ENCODE measurements around the gene ANKRD36C.
"Not testable (repeated sequence)": the region's sequence is repeated elsewhere in the genome, so short reads cannot be mapped to it uniquely, and the experiment has no call there.

ANKRD36C gene

GRCh38 chr2:95992520-95993272 is 1.1 kb upstream of the ANKRD36C start:
- peak; percentile 97 for FAIRE-seq

GRCh38 chr2:95992102-95992501 is 478 bp upstream of the ANKRD36C start:
- not testable (repeated sequence) for FAIRE-seq

- not testable (repeated sequence) for FAIRE-seq
Observed at GRCh38 chr2:95990884-95991283, 740 bp downstream of the ANKRD36C start.

DNA sequence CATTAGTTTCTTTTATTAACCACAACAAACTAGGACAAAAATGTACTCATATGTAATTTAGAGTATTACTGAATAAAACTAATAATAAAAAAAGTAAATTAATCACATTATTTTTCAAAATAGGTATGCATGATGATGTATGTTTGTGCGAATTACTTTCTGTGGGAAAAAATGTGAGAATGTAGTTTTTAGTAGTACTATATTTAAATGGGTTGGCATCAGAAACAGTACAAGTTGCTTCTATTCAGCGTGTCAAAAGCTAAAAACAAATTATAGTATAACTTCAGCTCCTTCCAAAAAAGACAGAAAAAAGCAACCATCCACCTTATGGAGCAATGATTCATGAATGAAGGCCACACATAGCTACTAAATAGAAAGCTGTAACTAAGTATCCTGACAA is 40.0 kb downstream of the ANKRD36C start:
- peak; percentile 63 for FAIRE-seq

DNA sequence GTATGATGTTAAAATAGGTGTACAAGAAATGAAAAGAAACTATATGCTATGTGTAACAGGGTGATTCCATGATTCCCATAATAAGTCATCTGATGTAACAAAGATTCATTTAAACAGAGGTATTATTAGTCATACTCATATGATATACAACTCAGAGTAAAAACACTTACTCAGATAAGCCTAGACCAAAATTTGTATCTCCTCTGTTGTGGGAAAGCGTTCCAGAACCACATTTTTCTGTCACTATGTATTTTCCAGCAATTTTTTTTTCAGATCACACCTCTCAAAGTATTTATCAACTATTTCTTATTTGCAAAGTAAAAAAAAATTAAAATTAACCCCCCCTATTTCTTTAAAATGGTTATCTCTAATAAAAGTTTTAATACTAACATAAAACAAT is 43.6 kb downstream of the ANKRD36C start:
- peak; percentile 93 for FAIRE-seq

DNA sequence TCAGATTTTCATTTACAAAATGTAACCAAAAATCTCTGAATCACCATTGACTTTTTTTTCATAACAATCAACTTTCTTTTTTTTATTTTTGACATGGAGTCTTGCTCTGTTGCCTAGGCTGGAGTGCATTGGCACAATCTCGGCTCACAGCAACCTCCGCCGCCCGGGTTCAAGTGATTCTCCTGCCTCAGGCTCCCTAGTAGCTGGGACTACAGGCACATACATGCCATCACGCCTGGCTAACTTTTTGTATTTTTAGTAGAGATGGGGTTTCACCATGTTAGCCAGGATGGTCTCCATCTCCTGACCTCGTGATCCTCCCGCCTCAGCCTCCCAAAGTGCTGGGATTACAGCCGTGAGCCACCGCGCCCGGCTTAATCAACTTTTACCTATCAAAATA is 51.7 kb downstream of the ANKRD36C start:
- FAIRE-seq: not testable (repeated sequence)

DNA sequence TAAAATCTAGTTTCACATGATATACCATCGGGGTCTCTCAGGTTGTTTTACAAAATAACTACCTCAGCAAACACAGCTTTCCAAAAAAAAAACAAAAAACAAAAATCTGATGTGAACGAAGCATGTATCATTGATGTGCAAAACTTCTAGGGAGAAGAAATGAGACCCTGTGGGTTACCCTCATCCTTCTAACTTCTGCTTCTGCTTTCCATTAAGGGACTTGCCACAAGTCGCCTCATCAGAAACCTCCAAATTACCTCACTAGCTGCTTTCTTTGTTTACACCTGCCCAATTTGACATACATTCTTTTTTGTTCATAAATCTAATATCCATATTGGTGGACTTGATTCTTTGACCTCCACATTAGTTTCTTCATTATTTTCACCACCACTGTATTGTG is 60.9 kb downstream of the ANKRD36C start:
- not testable (repeated sequence) for FAIRE-seq

DNA sequence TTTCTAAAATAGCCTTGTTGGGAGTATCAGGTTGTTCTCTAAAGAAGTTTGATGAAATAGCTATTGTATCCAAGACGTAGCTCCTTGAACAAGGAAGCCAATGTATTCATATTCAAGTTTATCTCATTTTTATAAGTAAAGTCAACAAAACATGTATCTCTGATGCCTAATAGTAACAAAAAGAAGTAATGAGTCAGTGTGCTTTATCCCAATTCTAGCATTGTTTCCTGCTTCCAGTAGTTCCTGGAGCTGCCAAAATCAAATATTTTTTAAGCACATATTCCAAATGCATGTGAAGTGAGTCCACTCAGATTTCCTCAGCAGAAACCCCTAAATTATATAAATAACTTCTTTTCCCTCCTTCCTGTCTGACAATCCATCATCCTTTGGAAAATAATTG is 74.6 kb downstream of the ANKRD36C start:
- FAIRE-seq: not testable (repeated sequence)

GRCh38 chr2:95915131-95915530 is 76.5 kb downstream of the ANKRD36C start:
- not testable (repeated sequence) for FAIRE-seq

GRCh38 chr2:95911431-95911830 is 80.2 kb downstream of the ANKRD36C start:
- FAIRE-seq: not testable (repeated sequence)

DNA sequence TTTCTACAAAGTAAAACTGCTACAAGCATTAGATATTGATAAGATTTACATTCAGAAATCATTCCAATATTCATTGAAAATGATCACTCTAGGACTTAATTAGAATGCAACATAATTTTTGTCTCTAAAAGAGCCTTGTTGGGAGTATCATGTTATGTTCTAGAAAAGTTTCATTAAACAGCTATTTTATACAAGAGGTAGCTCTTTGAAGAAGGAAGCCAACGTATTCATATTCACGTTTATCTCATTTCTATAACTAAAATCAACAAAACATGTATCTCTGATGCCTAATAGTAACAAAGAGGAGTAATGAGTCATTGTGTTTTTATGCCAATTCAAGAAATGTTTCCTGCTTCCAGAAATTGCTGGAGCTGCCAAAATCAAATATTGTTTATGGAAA is 97.2 kb downstream of the ANKRD36C start:
- FAIRE-seq: not testable (repeated sequence)

DNA sequence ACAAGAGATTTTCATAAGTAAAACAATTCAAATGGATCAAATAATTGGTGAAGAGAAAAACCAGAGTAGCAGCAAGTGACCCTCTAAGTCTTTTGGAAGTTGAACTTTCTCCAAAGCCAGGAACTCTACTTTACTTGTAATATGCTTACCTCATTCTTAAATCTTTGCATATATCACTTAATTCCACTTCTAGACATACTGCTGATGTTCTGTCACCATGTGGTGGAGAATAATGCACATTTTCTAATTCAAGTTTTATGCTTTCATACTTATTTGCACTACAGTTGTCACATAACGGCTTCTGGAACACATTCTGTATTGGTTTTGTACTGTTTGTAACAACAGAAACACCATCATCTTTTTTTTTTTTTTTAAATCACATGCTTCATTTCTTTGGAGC is 123.7 kb downstream of the ANKRD36C start:
- not testable (repeated sequence) for FAIRE-seq

GRCh38 chr2:95867047-95867677 is 124.5 kb downstream of the ANKRD36C start:
- not testable (repeated sequence) for FAIRE-seq

GRCh38 chr2:95862121-95862520 is 129.5 kb downstream of the ANKRD36C start:
- FAIRE-seq: not testable (repeated sequence)

DNA sequence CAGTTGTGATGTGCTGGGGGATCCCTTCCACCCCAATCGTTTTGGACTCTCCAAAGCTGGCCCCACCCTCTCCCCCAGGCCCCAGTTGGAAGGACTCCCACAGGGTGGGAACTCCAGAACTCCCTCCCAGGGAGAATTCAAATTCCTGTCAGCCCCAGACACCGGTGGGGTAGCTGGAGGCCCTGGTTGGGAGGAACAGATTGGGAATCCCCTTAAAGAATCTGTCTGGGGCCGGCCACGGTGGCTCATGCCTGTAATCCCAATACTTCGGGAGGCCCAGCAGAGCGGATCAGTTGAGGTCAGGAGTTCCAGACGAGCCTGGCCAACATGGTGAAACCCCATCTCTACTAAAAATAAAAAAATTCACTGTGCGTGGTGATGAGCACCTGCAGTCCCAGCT is 155.5 kb downstream of the ANKRD36C start:
- no peak for FAIRE-seq

DNA sequence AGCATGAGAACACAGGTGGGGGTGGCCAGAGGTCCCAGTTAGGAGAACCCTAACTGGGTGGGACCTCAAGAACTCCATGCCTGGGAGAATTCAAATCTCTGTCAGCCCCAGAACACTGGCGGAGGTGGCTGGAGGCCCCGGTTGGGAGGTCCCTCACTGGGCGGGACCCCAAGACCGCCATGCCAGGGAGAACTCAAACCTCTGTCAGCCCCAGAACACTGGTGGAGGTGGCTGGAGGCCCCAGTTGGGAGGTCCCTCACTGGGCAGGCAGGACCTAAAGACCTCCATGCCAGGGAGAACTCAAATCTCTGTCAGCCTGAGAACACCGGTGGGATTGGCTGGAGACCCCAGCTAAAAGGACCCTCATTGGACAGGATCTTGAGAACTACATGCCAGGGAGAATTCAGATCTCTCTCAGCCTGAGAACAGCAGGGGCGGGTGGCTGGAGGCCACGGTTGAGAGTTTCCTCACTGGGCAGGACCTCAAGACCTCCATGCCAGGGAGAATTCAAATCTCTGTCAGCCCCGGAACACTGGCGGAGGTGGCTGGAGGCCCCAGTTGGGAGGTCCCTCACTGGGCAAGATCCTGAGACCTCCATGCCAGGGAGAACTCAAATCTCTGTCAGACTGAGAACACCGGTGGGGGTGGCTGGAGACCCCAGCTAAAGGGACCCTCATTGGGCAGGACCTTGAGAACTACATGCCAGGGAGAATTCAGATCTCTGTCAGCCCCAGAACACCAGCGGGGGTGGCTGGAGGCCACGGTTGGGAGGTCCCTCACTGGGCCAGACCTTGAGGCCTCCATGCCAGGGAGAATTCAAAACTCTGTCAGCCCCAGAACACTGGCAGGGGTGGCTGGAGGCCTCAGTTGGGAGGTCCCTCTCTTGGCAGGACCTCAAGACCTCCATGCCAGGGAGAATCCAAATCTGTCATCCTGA is 157.3 kb downstream of the ANKRD36C start:
- not testable (repeated sequence) for FAIRE-seq

- not testable (repeated sequence) for FAIRE-seq
Observed at GRCh38 chr2:95824218-95824617, 167.4 kb downstream of the ANKRD36C start.

- FAIRE-seq: not testable (repeated sequence)
Observed at GRCh38 chr2:95817521-95817920, 174.1 kb downstream of the ANKRD36C start.

GRCh38 chr2:95813311-95813710 is 178.3 kb downstream of the ANKRD36C start:
- not testable (repeated sequence) for FAIRE-seq

DNA sequence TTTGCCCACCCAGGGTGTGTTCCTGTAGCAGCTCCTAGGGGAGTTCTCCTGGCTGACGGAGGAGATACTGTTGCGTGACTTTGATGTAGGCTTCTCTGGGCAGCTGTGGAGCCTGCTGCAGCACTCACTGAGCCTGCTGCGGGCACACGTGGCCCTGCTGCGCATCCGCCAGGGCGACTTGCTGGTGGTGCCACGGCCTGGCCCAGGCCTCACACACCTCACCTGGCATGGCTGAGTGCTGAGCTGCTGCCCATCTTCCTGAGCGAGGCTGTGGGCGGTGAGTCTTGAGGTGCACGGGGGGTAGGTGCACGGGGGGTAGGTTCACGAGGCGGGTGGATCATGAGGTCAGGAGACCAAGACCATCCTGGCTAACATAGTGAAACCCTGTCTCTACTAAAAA is 191.7 kb downstream of the ANKRD36C start:
- FAIRE-seq: no peak

- FAIRE-seq: not testable (repeated sequence)
Observed at GRCh38 chr2:95799147-95799889, 192.3 kb downstream of the ANKRD36C start.

Measured in G401.6 (cell line).